ENCODE data around the gene TNNT3. TPM values are rescaled to one million over a fixed set of nuclear protein-coding genes. Genes with fewer than 3 reads are reported as not detected.

The TNNT3 gene
- total RNA-seq, 1 donor, result not detected

GRCh38 chr11:1933416-1934334, 14.2 kb downstream of the TNNT3 start:
- Histone ChIP-seq H3K4me1 (ENCODE audit: insufficient read depth, low read length) (peaks cover 7% of the 10 kb centered on the region), H3K79me2 (ENCODE audit: insufficient read depth, low read length) (no peaks in the 10 kb centered on the region), H3K27me3 (ENCODE audit: insufficient read depth, low read length) (no peaks in the 10 kb centered on the region)

GRCh38 chr11:1934335-1935155, 15.0 kb downstream of the TNNT3 start:
- Histone ChIP-seq H3K4me1 (ENCODE audit: insufficient read depth, low read length) (peaks cover 7% of the 10 kb centered on the region), H3K79me2 (ENCODE audit: insufficient read depth, low read length) (no peaks in the 10 kb centered on the region), H3K4me3 (ENCODE audit: insufficient read depth, low read length) (no peak overlapping the region), H4K20me1 (ENCODE audit: insufficient read depth, low read length) (no peaks in the 10 kb centered on the region), H3K9me3 (ENCODE audit: low read depth, low read length) (no peaks in the 10 kb centered on the region), H3K27me3 (ENCODE audit: insufficient read depth, low read length) (no peaks in the 10 kb centered on the region), H3K36me3 (ENCODE audit: insufficient read depth, low read length) (no peaks in the 10 kb centered on the region), H2AFZ (ENCODE audit: low read length) (no peak overlapping the region), H3K27ac (ENCODE audit: low read depth, low read length) (no peak overlapping the region), H3K4me2 (ENCODE audit: insufficient read depth, low read length) (no peak overlapping the region)
- TF ChIP-seq CTCF (IDR thresholded peaks at IDR 0.05; ENCODE audit: extremely low read depth, low read depth, low read length), result no peak
- DNase-seq (ENCODE audit: insufficient read length, low spot score, missing footprints), result peak; percentile 77

More at GRCh38 chr11:1933416-1934334, 14.2 kb downstream of the TNNT3 start:
- H3K4me2 ChIP-seq (ENCODE audit: insufficient read depth, low read length), result no peak overlapping the region
- H3K36me3 ChIP-seq (ENCODE audit: insufficient read depth, low read length), result no peaks in the 10 kb centered on the region
- TF ChIP-seq CTCF (IDR thresholded peaks at IDR 0.05; ENCODE audit: extremely low read depth, low read depth, low read length), result no peak
- no peaks in the 10 kb centered on the region for H4K20me1 ChIP-seq (ENCODE audit: insufficient read depth, low read length)
- H3K27ac ChIP-seq (ENCODE audit: low read depth, low read length), result no peak overlapping the region
- H3K4me3 ChIP-seq (ENCODE audit: insufficient read depth, low read length), result no peak overlapping the region
- H2AFZ ChIP-seq (ENCODE audit: low read length), result no peak overlapping the region
- H3K9me3 ChIP-seq (ENCODE audit: low read depth, low read length), result no peaks in the 10 kb centered on the region
- DNase-seq (ENCODE audit: insufficient read length, low spot score, missing footprints), result peak; percentile 73

- Histone ChIP-seq H3K4me2 (ENCODE audit: insufficient read depth, low read length) (no peak overlapping the region), H3K79me2 (ENCODE audit: insufficient read depth, low read length) (no peaks in the 10 kb centered on the region), H3K27ac (ENCODE audit: low read depth, low read length) (no peak overlapping the region), H3K4me3 (ENCODE audit: insufficient read depth, low read length) (no peak overlapping the region), H3K36me3 (ENCODE audit: insufficient read depth, low read length) (no peaks in the 10 kb centered on the region), H3K27me3 (ENCODE audit: insufficient read depth, low read length) (no peaks in the 10 kb centered on the region), H3K9me3 (ENCODE audit: low read depth, low read length) (no peaks in the 10 kb centered on the region), H4K20me1 (ENCODE audit: insufficient read depth, low read length) (no peaks in the 10 kb centered on the region), H3K4me1 (ENCODE audit: insufficient read depth, low read length) (peaks cover 7% of the 10 kb centered on the region), H2AFZ (ENCODE audit: low read length) (no peak overlapping the region)
- peak; percentile 68 for DNase-seq (ENCODE audit: insufficient read length, low spot score, missing footprints)
- no peak for TF ChIP-seq CTCF (IDR thresholded peaks at IDR 0.05; ENCODE audit: extremely low read depth, low read depth, low read length)
Observed at GRCh38 chr11:1935156-1936071, 15.9 kb downstream of the TNNT3 start.
